Fibroblast of lung (primary cell): ENCODE results near the gene TP63.

Source experiments
- CTCF ChIP-seq, 2 donors: IDR thresholded peaks in 1 of 2; conservative IDR thresholded peaks in 1 of 2; 1 replicate in 1 of 2; 2 replicates in 1 of 2; pipeline ENCODE4 v1.5.1; 2011 to 2012; ENCODE audit warnings: low read length in 2 of 2, control low read depth in 1 of 2, inconsistent platforms in 1 of 2, low read depth in 1 of 2, mild to moderate bottlenecking in 1 of 2
- EZH2 ChIP-seq: IDR thresholded peaks from 2 replicates; pipeline ENCODE4 v1.5.1; 2012; ENCODE audit warnings: low read length, control low read depth, mild to moderate bottlenecking; ENCODE audit errors: missing control alignments

DNA sequence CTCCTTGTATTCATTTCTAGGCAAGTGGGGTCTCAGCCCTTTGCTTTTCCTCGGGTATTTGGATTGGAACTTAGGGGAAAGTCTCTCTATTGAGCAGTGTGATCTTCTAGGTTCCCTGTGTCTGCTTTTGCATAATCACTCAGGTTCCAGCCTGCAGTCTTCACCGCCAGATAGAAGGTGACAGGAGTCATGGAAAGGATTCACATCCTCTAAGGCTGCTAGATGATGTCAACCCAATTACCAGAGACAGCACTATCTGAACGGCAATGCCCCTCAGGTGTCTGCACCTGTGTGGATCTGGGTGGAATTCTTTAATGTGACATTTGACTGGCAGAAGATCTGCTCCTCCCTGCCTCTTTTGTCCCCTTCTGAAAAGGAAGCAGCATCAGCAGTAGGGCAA, 311.8 kb downstream of the TP63 start:
- TF ChIP-seq CTCF (conservative IDR thresholded peaks at IDR 0.05 in 1 of 2, IDR thresholded peaks at IDR 0.05 in 1 of 2; ENCODE audit: low read depth in 1 of 2, low read length in 2 of 2) (no peak), EZH2 (no peak)
